ENCODE results near the gene ARIH1. TPM values are rescaled to one million over a fixed set of nuclear protein-coding genes. Genes with fewer than 3 reads are reported as not detected.
"Not testable (repeated sequence)": the region's sequence is repeated elsewhere in the genome, so short reads cannot be mapped to it uniquely, and the experiment has no call there.

Gene ARIH1
- total and polyA plus RNA-seq, 2 donors (not counting 1 experiment from before 2014, with no cell fraction given) = 27.9 to 199 TPM

GRCh38 chr15:72639759-72640483 is 165.8 kb downstream of the ARIH1 start:
- H3K36me3 ChIP-seq (replicated peaks in 1 of 2; ENCODE audit: control extremely low read depth in 1 of 2, control insufficient read depth in 1 of 2, extremely low read depth in 1 of 2, insufficient read depth in 2 of 2, low read length in 1 of 2); H3K4me3 ChIP-seq (ENCODE audit: control extremely low read depth in 1 of 5, extremely low read depth in 1 of 5, insufficient read depth in 1 of 5, low read depth in 2 of 5, low read length in 4 of 5); ATAC-seq (ENCODE audit: low read depth); H3K27ac ChIP-seq (ENCODE audit: low read length in 2 of 2); H3K79me2 ChIP-seq (ENCODE audit: control insufficient read depth, insufficient read depth, low read length); CTCF ChIA-PET; H3K27me3 Mint-ChIP-seq; POLR2A ChIA-PET; H4K20me1 ChIP-seq (ENCODE audit: control insufficient read depth, insufficient read depth, low read length, poor library complexity, severe bottlenecking); H3K9me3 ChIP-seq (ENCODE audit: control extremely low read depth in 1 of 3, control insufficient read depth in 2 of 3, insufficient read depth in 1 of 3, low read length in 2 of 3); H3K4me1 Mint-ChIP-seq; H3K27me3 ChIP-seq (replicated peaks in 1 of 4; ENCODE audit: control extremely low read depth in 1 of 4, control insufficient read depth in 3 of 4, insufficient read depth in 4 of 4, low read length in 3 of 4); H3K4me2 ChIP-seq (replicated peaks; ENCODE audit: low read depth, low read length, poor library complexity, severe bottlenecking); H3K27ac Mint-ChIP-seq; H2AFZ ChIP-seq (ENCODE audit: insufficient read depth, low read depth, low read length, poor library complexity, severe bottlenecking); H3K9me3 Mint-ChIP-seq (ENCODE audit: insufficient read depth); H3K4me1 ChIP-seq (ENCODE audit: control insufficient read depth in 2 of 2, insufficient read depth in 2 of 2, low read length in 2 of 2); H3K9ac ChIP-seq (ENCODE audit: low read length); H3K4me3 Mint-ChIP-seq; intact Hi-C loops (cut with micrococcal nuclease); DNase-seq: not testable (repeated sequence)
- WGBS (ENCODE audit: insufficient coverage) = no CpG with 5 or more reads among the region's 26 CpGs

GRCh38 chr15:72642271-72642670 is 168.1 kb downstream of the ARIH1 start:
- CTCF ChIA-PET; H3K36me3 ChIP-seq (replicated peaks in 1 of 2; ENCODE audit: control extremely low read depth in 1 of 2, control insufficient read depth in 1 of 2, extremely low read depth in 1 of 2, insufficient read depth in 2 of 2, low read length in 1 of 2); H4K20me1 ChIP-seq (ENCODE audit: control insufficient read depth, insufficient read depth, low read length, poor library complexity, severe bottlenecking); H3K4me2 ChIP-seq (replicated peaks; ENCODE audit: low read depth, low read length, poor library complexity, severe bottlenecking); H3K4me1 Mint-ChIP-seq; DNase-seq; H3K4me3 ChIP-seq (ENCODE audit: control extremely low read depth in 1 of 5, extremely low read depth in 1 of 5, insufficient read depth in 1 of 5, low read depth in 2 of 5, low read length in 4 of 5); POLR2A ChIA-PET; H2AFZ ChIP-seq (ENCODE audit: insufficient read depth, low read depth, low read length, poor library complexity, severe bottlenecking); intact Hi-C loops (cut with micrococcal nuclease); H3K9me3 Mint-ChIP-seq (ENCODE audit: insufficient read depth); H3K9ac ChIP-seq (ENCODE audit: low read length); H3K79me2 ChIP-seq (ENCODE audit: control insufficient read depth, insufficient read depth, low read length); ATAC-seq (ENCODE audit: low read depth); H3K27me3 Mint-ChIP-seq; H3K9me3 ChIP-seq (ENCODE audit: control extremely low read depth in 1 of 3, control insufficient read depth in 2 of 3, insufficient read depth in 1 of 3, low read length in 2 of 3); H3K27ac Mint-ChIP-seq; H3K4me3 Mint-ChIP-seq; H3K4me1 ChIP-seq (ENCODE audit: control insufficient read depth in 2 of 2, insufficient read depth in 2 of 2, low read length in 2 of 2); H3K27me3 ChIP-seq (replicated peaks in 1 of 4; ENCODE audit: control extremely low read depth in 1 of 4, control insufficient read depth in 3 of 4, insufficient read depth in 4 of 4, low read length in 3 of 4); H3K27ac ChIP-seq (ENCODE audit: low read length in 2 of 2): not testable (repeated sequence)
- no CpG with 5 or more reads among the region's 2 CpGs for WGBS (ENCODE audit: insufficient coverage)

GRCh38 chr15:72648631-72649253 is 174.6 kb downstream of the ARIH1 start:
- intact Hi-C loops (cut with micrococcal nuclease); H3K27ac Mint-ChIP-seq; H3K27ac ChIP-seq (ENCODE audit: low read length in 2 of 2); H3K4me2 ChIP-seq (replicated peaks; ENCODE audit: low read depth, low read length, poor library complexity, severe bottlenecking); H3K4me1 ChIP-seq (ENCODE audit: control insufficient read depth in 2 of 2, insufficient read depth in 2 of 2, low read length in 2 of 2); H3K9ac ChIP-seq (ENCODE audit: low read length); H3K9me3 ChIP-seq (ENCODE audit: control extremely low read depth in 1 of 3, control insufficient read depth in 2 of 3, insufficient read depth in 1 of 3, low read length in 2 of 3); H3K9me3 Mint-ChIP-seq (ENCODE audit: insufficient read depth); H3K4me1 Mint-ChIP-seq; H3K4me3 ChIP-seq (ENCODE audit: control extremely low read depth in 1 of 5, extremely low read depth in 1 of 5, insufficient read depth in 1 of 5, low read depth in 2 of 5, low read length in 4 of 5); ATAC-seq (ENCODE audit: low read depth); H4K20me1 ChIP-seq (ENCODE audit: control insufficient read depth, insufficient read depth, low read length, poor library complexity, severe bottlenecking); H3K27me3 ChIP-seq (replicated peaks in 1 of 4; ENCODE audit: control extremely low read depth in 1 of 4, control insufficient read depth in 3 of 4, insufficient read depth in 4 of 4, low read length in 3 of 4); POLR2A ChIA-PET; H3K79me2 ChIP-seq (ENCODE audit: control insufficient read depth, insufficient read depth, low read length); H3K36me3 ChIP-seq (replicated peaks in 1 of 2; ENCODE audit: control extremely low read depth in 1 of 2, control insufficient read depth in 1 of 2, extremely low read depth in 1 of 2, insufficient read depth in 2 of 2, low read length in 1 of 2); DNase-seq; H3K4me3 Mint-ChIP-seq; H2AFZ ChIP-seq (ENCODE audit: insufficient read depth, low read depth, low read length, poor library complexity, severe bottlenecking); CTCF ChIA-PET; H3K27me3 Mint-ChIP-seq: not testable (repeated sequence)
- WGBS (ENCODE audit: insufficient coverage) = no CpG with 5 or more reads among the region's 10 CpGs

Measured in B cell (primary cell).